HCT116 (cell line): ENCODE data around the gene SCRN2. TPM values are rescaled to one million over a fixed set of nuclear protein-coding genes. Genes with fewer than 3 reads are reported as not detected.
A peak's percentile ranks its signal among the peaks of the same experiment; 100 is the strongest.

Experiments
- ATAC-seq: fragments of 200-7000 bp; cut with Tn5 transposase; 2 replicates; pipeline ENCODE4 v1.9.1; 2020; ENCODE audit warnings: mild to moderate bottlenecking, moderate library complexity
- BruUV-seq: library from RNA; stranded (reverse); fragments of 400-500 nt; replicated peaks from 2 replicates; lab custom pipeline; 2021; lab: Mats Ljungman, UMichigan
- CTCF ChIA-PET: fragments of 300-600 bp; sonication (Branson Sonifier 250); formaldehyde crosslinking; loops from one replicate; lab custom pipeline; 2021; ENCODE audit warnings: antibody characterized with exemption; lab: Charles Lee
- POLR2A ChIA-PET: fragments of 300-600, 350-600 bp; sonication (Branson Sonifier 250); formaldehyde crosslinking; loops from one replicate; lab custom pipeline; 2021; ENCODE audit warnings: antibody characterized with exemption; lab: Charles Lee
- RAD21 ChIA-PET, 2 experiments: fragments of 300-600 bp; sonication (Branson Sonifier 250); formaldehyde crosslinking; loops; one replicate each; lab custom pipeline; 2023; ENCODE audit warnings: low total read pairs in 2 of 2; ENCODE audit not compliant: uncharacterized antibody in 2 of 2, unreplicated experiment in 2 of 2, low non-redundant PET in 1 of 2; lab: Charles Lee
- DNase-seq: peaks from one replicate; pipeline ENCODE4 v3.0.0-alpha.2; 2010; ENCODE audit warnings: low read depth, low spot score
- H2AFZ ChIP-seq: fragments of 200-600 bp; shearing (Covaris generic), sonication (generic); 2 replicates; pipeline ENCODE4 v1.6.1; 2017; ENCODE audit warnings: low read depth, mixed run types, mixed read lengths, antibody characterized with exemption, low read length; ENCODE audit not compliant: poor library complexity, severe bottlenecking
- H3K27ac ChIP-seq: 2 replicates; pipeline ENCODE4 v1.5.1; 2012; ENCODE audit warnings: low read depth, low read length
- H3K27me3 ChIP-seq: fragments of 200-600 bp; sonication (generic); 2 replicates; pipeline ENCODE4 v1.6.1; 2016; ENCODE audit warnings: mixed run types, low read length, mixed read lengths; ENCODE audit not compliant: insufficient read depth
- H3K36me3 ChIP-seq, 2 experiments: fragments of 200-500 bp in 1 of 2; fragments of 200-600 bp in 1 of 2; sonication (Bioruptor generic) in 1 of 2; sonication (generic) in 1 of 2; 2 replicates each; pipeline versions ENCODE4 v1.5.1 to v1.6.1; 2014 to 2016; ENCODE audit warnings: low read length in 2 of 2, inconsistent platforms in 1 of 2, mixed read lengths in 1 of 2, mixed run types in 1 of 2; ENCODE audit not compliant: insufficient read depth in 2 of 2, control insufficient read depth in 1 of 2
- H3K4me1 ChIP-seq, 2 experiments: fragments of 200-600 bp in 1 of 2; sonication (generic) in 1 of 2; 2 replicates each; pipeline versions ENCODE4 v1.5.1 to v1.6.1; 2012 to 2017; ENCODE audit warnings: low read length in 2 of 2, inconsistent platforms in 1 of 2, mild to moderate bottlenecking in 1 of 2, mixed read lengths in 1 of 2, mixed run types in 1 of 2, moderate library complexity in 1 of 2; ENCODE audit not compliant: insufficient read depth in 2 of 2, control insufficient read depth in 1 of 2
- H3K4me2 ChIP-seq: fragments of 200-600 bp; sonication (generic); 2 replicates; pipeline ENCODE4 v1.6.1; 2017; ENCODE audit warnings: mixed run types, low read length, mixed read lengths
- H3K4me3 ChIP-seq, 2 experiments: fragments of 200-600 bp in 1 of 2; sonication (generic) in 1 of 2; replicated peaks in 1 of 2; 2 replicates each; pipeline ENCODE4 v1.5.1; 2011 to 2016; ENCODE audit warnings: low read length in 2 of 2, control low read depth in 1 of 2, low read depth in 1 of 2, mild to moderate bottlenecking in 1 of 2, mixed read lengths in 1 of 2, mixed run types in 1 of 2
- H3K79me2 ChIP-seq: fragments of 200-600 bp; sonication (generic); 2 replicates; pipeline ENCODE4 v1.6.1; 2017; ENCODE audit warnings: mild to moderate bottlenecking, mixed run types, low read length, moderate library complexity, mixed read lengths; ENCODE audit not compliant: insufficient read depth
- H3K9ac ChIP-seq: fragments of 200-600 bp; sonication (generic); 2 replicates; pipeline ENCODE4 v1.6.1; 2016; ENCODE audit warnings: low read length, mixed read lengths
- H3K9me2 ChIP-seq: fragments of 200-600 bp; sonication (generic), shearing (Covaris generic); 2 replicates; pipeline ENCODE4 v1.6.1; 2017; ENCODE audit warnings: mixed run types, mild to moderate bottlenecking, moderate library complexity; ENCODE audit not compliant: insufficient read depth
- H3K9me3 ChIP-seq, 2 experiments: fragments of 200-500 bp in 1 of 2; fragments of 200-600 bp in 1 of 2; sonication (Bioruptor generic) in 1 of 2; sonication (generic) in 1 of 2; 2 replicates each; pipeline ENCODE4 v1.6.1; 2014 to 2017; ENCODE audit warnings: low read length in 2 of 2, mixed read lengths in 2 of 2, inconsistent platforms in 1 of 2, low read depth in 1 of 2, mild to moderate bottlenecking in 1 of 2, mixed run types in 1 of 2, moderate library complexity in 1 of 2; ENCODE audit not compliant: control insufficient read depth in 1 of 2, insufficient read depth in 1 of 2
- H4K20me1 ChIP-seq: fragments of 200-600 bp; sonication (generic), shearing (Covaris generic); 2 replicates; pipeline ENCODE4 v1.6.1; 2017; ENCODE audit warnings: mixed run types, mild to moderate bottlenecking, moderate library complexity; ENCODE audit not compliant: insufficient read depth
- CTCF ChIP-seq, 3 experiments: fragments of 200-600 bp in 1 of 3; sonication (generic) in 1 of 3; IDR thresholded peaks in 2 of 3; conservative IDR thresholded peaks in 1 of 3; 2 replicates each; pipeline ENCODE4 v1.5.1; 2012 to 2017; ENCODE audit warnings: low read depth in 2 of 3, low read length in 2 of 3, antibody characterized with exemption in 1 of 3, borderline replicate concordance in 1 of 3, control low read depth in 1 of 3, mild to moderate bottlenecking in 1 of 3, mixed read lengths in 1 of 3, mixed run types in 1 of 3, moderate library complexity in 1 of 3; ENCODE audit not compliant: insufficient read depth in 1 of 3
- EGR1 ChIP-seq: IDR thresholded peaks from 2 replicates; pipeline ENCODE4 v1.6.1; 2012; ENCODE audit warnings: low read depth
- ELF1 ChIP-seq: IDR thresholded peaks from 2 replicates; pipeline ENCODE4 v1.6.1; 2012; ENCODE audit warnings: low read depth, borderline replicate concordance
- EZH2 ChIP-seq: fragments of 200-600 bp; sonication (generic); IDR thresholded peaks from 2 replicates; pipeline ENCODE4 v1.6.1; 2017; ENCODE audit warnings: antibody characterized with exemption, mixed run types
- FOSL1 ChIP-seq: IDR thresholded peaks from 2 replicates; pipeline ENCODE4 v1.6.1; 2012; ENCODE audit warnings: low read depth
- JUND ChIP-seq: IDR thresholded peaks from 2 replicates; pipeline ENCODE4 v1.6.1; 2012
- RAD21 ChIP-seq: IDR thresholded peaks from 2 replicates; pipeline ENCODE4 v1.6.1; 2012; ENCODE audit warnings: low read depth, mild to moderate bottlenecking
- SP1 ChIP-seq: IDR thresholded peaks from 2 replicates; pipeline ENCODE4 v1.6.1; 2012; ENCODE audit warnings: low read depth
- SRF ChIP-seq: IDR thresholded peaks from 2 replicates; pipeline ENCODE4 v1.6.1; 2012; ENCODE audit warnings: low read depth
- YY1 ChIP-seq: IDR thresholded peaks from 2 replicates; pipeline ENCODE4 v1.6.1; 2011; ENCODE audit warnings: low read length, low read depth, moderate library complexity, mild to moderate bottlenecking; ENCODE audit not compliant: insufficient replicate concordance; ENCODE audit errors: extremely low read depth
- ZNF274 ChIP-seq: fragments of 200-500 bp; sonication (Bioruptor generic); IDR thresholded peaks from 2 replicates; pipeline ENCODE4 v1.6.1; 2014; ENCODE audit warnings: mild to moderate bottlenecking, low read depth, low read length, inconsistent platforms
- intact Hi-C: fragments of 100-400 bp; cut with micrococcal nuclease; formaldehyde crosslinking; loops from 2 replicates; pipeline ENCODE4 v1.10.0; 2022
- total RNA-seq: library from RNA; stranded (reverse); gene quantifications from one replicate; pipeline ENCODE4 v1.2.1, GENCODE V29; 2021; ENCODE audit not compliant: unreplicated experiment

Gene SCRN2
- total RNA-seq, 1 experiment from 2014 or later = 53.2 TPM

DNA sequence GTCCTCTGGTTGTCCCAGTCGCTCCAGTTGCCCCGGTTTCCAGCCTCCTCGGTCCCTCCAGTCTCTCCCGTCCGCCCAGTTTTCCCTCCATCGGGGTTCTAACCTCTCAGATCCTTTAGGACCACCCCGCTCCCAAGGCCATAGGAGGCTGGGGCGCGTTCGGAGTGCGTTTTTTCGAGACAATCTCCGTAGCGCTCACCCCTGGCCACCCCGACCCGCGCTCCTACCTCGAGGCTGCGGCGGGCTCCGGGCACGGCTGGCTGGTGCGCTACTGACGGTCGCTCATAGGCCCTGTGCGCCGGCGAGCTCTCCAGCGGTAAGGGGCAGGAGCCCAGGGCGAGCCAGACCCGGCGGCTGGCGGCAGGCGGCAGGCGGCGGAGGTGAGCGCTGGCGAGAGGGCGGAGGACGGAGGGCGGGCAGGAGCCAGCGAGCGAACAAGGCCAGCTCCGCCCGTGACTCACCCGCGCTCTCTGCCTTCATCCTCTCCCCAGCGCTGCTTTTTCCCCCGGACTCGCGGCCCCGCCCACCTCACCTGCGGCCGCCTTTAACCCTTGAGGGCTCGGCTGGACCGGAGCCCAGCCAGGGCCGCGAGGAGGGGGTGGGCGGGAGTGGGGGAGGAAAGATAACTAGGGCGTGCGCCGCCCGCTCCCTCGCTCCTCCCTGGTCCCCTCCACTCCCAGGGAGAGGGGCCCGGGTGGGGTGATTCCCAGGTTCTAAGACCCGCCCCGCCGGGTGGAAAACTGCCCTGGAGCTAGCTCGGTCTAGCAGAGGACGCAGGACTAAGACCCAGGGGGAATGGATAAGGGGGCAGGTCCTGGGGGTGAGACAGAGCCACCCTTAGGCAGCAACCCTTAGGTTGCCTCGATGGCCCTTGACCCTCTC is 9.9 kb upstream of the SCRN2 start, which contains the start of gene SP6 (continued):
- TF ChIP-seq CTCF (IDR thresholded peaks at IDR 0.05 in 2 of 3, conservative IDR thresholded peaks at IDR 0.05 in 1 of 3; ENCODE audit: borderline replicate concordance in 1 of 3, insufficient read depth in 1 of 3, low read depth in 2 of 3, low read length in 2 of 3) (peak in 1 of 3 experiments; percentile 39; a peak in 3 of 6 replicates), ELF1 (no peak)

DNA sequence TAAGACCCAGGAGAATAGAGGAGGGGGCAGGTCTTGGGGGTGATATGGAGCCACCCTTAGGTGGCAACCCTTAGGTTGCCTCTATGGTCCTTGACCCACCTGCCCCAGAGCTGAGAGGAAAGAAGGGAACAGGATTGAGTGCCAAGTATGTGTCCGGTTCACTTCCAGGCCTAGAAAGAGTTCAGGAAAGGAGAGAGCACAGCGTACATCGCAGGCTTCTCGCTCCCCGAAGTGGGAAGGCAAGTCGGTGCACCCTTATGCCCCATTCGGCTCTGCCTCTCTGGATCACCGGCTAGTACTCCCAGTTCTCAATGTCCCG is 9.3 kb upstream of the SCRN2 start:
- DNase-seq = no peak
- Histone ChIP-seq H3K9me2 (no peaks in the 10 kb centered on the region), H3K9me3 (no peaks in the 10 kb centered on the region), H3K4me3 (peak overlapping the region; percentile 78 to 89), H4K20me1 (no peaks in the 10 kb centered on the region), H3K4me2 (peak overlapping the region; percentile 86), H3K27me3 (peaks cover 13% of the 10 kb centered on the region; the same call in 1 of the 2 replicates), H3K79me2 (peaks cover 23% of the 10 kb centered on the region; the same call in 1 of the 2 replicates), H3K4me1 (peaks cover 13 to 30% of the 10 kb centered on the region in 2 experiments), H2AFZ (peak overlapping the region; percentile 62), H3K36me3 (no peaks in the 10 kb centered on the region; a peak in 1 of 4 replicates), H3K27ac (peak overlapping the region; percentile 63), H3K9ac (peak overlapping the region; percentile 81)
- BruUV-seq = TSS peak; percentile 50
- CTCF ChIA-PET = interaction anchor here (0.7 to 12.6 kb wide), 10 partner anchors 8 to 168 kb away, joined by 3 to 393 read pairs (median 6); partner anchors contain the start of genes LRRC46, MRPL10, SCRN2 and SP2
- POLR2A ChIA-PET = interaction anchor here (0.8 to 3.2 kb wide), 7 partner anchors 7 to 45 kb away, joined by 3 to 15 read pairs (median 4); partner anchors contain the start of genes SCRN2 and SP2
- TF ChIP-seq EZH2 = no peak
- no peak for TF ChIP-seq ZNF274
- TF ChIP-seq SP1 = no peak
- TF ChIP-seq SRF = no peak
- no peak for TF ChIP-seq CTCF (IDR thresholded peaks at IDR 0.05 in 2 of 3, conservative IDR thresholded peaks at IDR 0.05 in 1 of 3; ENCODE audit: borderline replicate concordance in 1 of 3, insufficient read depth in 1 of 3, low read depth in 2 of 3, low read length in 2 of 3)
- TF ChIP-seq JUND = no peak
- no peak for TF ChIP-seq EGR1
- no peak for TF ChIP-seq YY1
- no peak for TF ChIP-seq FOSL1
- no peak for TF ChIP-seq RAD21
- RAD21 ChIA-PET = interaction anchor here (1.0 to 1.3 kb wide), 3 partner anchors 9 to 39 kb away, joined by 4 to 5 read pairs (median 5); partner anchors contain the start of gene SCRN2 (in 1 of the 2)
- ATAC-seq = no peak
- intact Hi-C loops = no loop called here
